Muscle of back (tissue), 11 donors: Measurements from ENCODE around the gene ACAA1. TPM values are rescaled to one million over a fixed set of nuclear protein-coding genes. Genes with fewer than 3 reads are reported as not detected.
"Not testable (repeated sequence)": the region's sequence is repeated elsewhere in the genome, so short reads cannot be mapped to it uniquely, and the experiment has no call there.

ENCODE experiments used
- DNase-seq, 3 donors: peaks; one replicate each; pipeline versions ENCODE4 v3.0.0 to v3.0.0-alpha.2; 2013
- polyA plus RNA-seq, 10 donors: library from polyadenylated mRNA; unstranded; fragments of 120-200 nt; gene quantifications; one replicate each; pipeline ENCODE4 v1.2.1, GENCODE V29; 2013; ENCODE audit not compliant: insufficient read length in 10 of 10

The ACAA1 gene
- polyA plus RNA-seq, 10 donors, result 27.6 to 37.4 (median 30.3) TPM

DNA sequence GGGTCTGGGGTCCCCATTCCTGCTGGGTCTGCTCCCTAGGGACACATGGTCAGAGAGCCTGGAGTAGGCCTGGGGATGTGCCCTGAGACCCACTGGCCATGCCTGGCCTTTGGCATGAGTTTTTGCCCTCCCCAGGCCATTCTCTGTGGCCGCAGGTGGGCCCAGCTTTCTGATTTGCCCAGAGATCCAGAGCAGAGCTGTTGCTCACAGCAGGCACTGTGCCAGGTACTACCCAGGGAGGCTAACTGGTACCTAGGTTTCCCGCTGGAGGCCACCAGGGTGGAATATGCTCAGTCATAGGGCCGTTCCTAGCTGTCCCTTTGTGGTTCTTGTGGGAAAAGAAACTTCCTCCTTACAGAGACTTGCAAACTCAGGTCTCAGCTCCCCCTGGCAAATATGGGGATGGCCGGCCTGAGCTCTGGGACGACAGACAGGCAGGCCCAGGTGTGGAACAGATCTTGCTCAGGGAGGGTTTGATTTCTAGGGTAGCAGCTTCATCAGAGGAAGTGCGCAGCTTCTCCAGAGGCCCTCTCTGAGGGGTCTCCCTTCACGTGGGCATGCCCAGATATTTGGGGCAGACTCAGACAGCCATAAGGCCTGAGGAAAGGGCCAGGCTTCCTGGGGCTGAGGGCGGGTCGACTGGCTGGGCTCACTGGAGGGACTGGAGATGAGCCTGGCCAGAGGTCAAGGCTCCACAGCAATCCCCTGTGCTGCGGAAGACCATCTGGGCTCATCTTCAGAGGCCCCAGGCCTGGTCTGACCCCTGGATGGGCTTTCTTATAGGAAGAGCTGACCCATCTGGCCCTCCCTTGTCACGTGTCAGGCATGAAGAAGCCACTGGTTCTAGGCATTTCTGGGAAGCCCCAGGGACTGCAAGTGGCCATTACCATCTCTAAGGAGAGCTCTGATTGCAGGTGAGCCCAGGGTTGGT, 28.0 kb downstream of the ACAA1 start:
- no peak for DNase-seq

DNA sequence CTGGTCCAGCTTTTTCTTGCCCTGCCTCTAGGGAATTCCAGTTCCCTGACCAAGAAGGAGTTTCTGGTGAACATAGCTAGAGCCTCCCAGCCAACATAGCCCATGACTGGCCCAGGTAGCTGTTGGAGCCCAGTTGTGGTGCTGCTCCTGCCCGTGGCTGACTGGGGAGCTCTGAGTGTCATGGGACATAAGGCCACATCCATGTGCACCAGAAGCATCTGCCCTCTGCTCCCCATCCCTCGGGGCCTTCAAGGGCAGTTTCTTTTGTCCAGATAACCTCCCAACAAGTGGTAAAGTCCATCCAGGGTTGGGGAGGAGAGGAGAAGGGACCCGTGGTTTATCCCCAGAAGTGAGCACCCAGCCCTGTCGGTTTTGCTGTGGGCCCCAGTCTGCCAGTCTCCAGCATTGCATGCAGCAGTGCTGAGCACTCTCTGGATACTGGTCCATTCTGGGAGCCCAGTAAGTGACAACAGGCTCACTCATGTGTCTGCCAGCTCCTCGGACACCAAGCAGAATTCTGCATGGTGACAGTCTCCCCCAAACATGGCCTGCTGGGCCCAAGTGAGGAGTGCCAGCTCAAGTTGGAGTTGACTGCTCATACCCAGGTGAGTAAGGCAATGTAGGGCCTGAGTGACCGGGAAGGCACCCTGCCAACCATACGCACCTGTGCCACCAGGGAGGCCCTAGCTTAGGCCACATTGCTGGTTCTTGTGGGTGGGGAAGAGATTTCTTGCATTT, 28.8 kb downstream of the ACAA1 start:
- no peak for DNase-seq

DNA sequence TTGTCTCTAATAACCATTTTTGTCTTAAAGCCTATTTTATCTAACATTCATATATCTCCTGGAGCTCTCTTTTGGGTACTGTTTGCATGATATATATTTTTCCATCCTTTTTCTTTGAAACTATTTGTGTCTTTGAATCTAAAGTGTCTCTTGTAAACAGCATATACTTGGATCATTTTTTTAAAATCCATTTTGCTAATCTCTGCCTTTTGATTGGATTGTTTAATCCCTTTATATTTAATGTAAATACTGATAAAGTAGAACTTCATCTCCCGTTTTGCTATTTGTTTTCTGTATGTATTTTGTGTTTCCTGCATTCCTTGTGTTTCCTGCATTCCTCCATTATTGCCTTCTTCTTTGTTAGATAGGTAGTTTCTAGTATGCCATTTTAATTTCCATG, 31.4 kb downstream of the ACAA1 start:
- DNase-seq, result no peak

DNA sequence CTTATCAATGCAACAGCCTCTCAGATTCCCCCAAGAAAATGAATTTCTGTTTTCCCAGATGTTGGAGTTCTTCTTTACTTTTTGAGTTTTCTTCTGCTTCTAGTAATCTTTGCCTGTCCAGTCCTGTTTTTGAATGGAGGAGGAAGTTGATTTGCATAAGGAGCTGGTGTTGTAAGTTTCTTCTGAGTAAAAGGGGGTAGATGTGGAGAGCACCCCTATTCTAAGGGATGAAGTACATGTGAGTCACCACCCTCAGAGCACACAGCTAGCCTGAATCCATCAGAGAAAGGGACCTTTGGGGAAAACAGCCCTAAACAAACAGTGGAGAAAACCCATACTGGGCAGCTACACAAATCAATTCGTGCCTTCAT, 34.5 kb downstream of the ACAA1 start:
- no peak for DNase-seq

DNA sequence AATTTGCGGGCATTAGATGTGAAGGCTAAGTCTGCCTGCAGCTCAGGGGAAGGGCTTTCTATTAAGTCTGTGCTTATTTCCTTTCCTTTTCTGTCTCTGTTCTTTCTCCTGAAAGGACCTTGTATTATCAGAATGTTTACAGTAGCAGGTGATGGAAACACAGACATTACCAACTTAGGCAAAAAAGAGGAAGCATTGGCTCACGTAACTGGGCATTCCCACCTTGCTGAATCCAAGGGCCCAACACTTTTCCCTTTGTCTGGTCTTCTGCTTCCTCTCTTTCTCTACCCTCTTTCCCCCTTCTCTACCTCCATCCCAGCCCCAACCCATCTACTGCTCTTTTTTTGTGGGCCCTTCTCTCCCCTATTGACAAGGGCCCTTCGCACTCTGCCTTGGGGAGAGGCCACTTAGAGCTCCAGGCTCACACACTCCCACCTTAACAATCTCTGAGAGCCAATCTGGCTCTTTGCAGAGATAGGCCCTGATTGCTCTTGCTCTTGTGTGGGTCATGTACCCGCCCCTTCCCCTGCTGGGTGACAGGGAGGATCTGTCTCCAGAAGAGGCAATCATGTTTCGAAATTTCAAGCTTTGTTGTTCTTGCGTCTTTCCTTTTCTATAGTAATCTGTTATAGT, 35.0 kb downstream of the ACAA1 start:
- DNase-seq, result no peak

DNA sequence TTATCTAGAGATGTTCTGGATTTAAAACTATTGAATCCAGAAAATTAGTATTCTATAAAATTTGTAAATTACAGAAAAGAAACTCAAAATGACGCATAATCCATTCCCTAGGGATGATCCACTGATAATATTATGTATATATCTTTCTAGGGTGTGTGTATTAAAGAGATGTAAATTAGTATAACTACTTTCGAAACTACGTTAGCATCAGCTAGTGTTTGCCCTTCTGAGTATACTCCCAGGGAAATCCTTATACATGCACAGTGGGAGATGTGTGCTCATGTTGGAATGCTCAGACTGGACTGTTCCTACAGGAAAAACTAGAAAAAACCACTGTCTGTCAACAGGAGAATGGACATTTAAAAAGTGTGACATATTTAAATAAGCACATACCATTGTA, 36.4 kb downstream of the ACAA1 start:
- DNase-seq, result no peak

DNA sequence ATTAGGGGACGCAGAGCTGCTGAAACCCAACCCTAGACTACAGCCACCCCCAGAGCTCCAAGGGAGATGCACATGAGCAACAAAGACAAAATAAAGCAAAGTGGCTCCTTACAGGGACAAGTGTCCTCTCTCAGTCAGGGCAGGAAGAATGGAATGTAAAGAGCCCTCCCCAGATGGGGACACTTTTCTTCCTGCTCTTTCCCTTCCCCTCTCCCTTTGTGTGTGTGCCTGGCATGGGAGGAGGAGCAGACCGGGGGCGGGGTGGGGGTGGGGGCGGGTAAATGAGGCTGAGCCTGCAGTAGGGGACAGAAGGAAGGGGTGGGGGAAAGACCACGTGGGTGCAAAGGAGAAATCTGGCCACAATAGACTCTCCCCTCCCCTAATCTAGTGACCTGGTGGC, 37.4 kb downstream of the ACAA1 start:
- no peak for DNase-seq

DNA sequence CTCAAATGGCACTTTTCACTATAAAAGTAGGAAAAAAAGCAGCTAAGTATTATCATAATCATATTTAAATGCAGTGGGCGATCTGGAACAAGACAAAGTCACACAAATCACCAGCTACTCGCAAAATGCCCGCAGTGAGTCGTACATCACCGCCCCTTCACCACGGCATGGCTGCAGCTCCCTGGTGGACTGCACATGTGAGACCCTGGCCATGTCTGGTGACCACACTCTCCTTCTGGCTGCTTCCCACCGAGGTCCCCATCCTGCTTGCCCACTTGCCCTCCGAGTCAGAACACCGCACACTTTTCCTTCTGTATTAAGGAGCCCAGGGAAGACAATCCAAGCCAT, 38.6 kb downstream of the ACAA1 start:
- DNase-seq, result no peak

DNA sequence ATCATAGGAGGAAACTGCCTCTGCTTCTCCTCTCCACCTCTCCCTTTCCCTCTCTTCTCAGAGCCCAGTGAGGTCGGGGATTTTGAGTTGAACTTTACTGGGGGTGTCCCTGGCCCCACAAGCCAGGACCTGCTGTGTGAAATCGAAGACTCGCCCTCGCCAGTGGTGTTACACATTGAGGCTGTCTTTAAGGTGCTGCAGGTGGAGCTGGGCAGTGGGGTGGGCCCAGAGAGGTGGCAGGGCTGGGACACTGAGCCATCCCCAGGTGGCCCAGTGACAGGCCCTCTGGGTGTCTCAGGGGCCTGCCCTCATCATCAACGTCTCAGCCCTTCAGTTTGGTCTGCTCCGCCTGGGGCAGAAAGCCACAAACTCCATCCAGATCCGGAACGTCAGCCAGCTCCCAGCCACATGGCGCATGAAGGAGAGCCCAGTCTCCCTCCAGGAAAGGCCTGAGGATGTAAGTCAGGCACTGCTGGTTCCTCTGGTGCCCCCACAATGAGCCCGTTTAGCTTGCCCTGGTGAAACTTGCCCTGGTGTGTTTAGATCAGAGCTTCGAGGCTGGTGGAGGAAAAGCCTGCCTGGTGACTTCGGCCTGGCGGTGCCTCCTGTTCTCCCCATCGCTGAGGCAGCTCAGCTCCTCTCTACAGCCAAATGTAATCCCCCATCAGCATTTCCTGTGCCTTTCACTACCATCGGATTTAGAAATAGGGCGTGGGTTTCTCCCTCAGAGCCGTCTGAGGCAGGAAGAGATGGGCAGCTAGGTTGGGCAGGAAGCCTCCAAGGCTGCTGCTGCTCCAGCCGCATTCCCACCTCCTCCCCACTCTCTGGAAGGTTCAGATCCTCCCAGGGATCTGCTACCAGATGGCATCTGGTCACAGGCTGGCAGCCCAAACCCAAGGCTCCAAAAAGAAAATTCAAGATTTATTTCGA, 39.2 kb downstream of the ACAA1 start:
- DNase-seq, result no peak

DNA sequence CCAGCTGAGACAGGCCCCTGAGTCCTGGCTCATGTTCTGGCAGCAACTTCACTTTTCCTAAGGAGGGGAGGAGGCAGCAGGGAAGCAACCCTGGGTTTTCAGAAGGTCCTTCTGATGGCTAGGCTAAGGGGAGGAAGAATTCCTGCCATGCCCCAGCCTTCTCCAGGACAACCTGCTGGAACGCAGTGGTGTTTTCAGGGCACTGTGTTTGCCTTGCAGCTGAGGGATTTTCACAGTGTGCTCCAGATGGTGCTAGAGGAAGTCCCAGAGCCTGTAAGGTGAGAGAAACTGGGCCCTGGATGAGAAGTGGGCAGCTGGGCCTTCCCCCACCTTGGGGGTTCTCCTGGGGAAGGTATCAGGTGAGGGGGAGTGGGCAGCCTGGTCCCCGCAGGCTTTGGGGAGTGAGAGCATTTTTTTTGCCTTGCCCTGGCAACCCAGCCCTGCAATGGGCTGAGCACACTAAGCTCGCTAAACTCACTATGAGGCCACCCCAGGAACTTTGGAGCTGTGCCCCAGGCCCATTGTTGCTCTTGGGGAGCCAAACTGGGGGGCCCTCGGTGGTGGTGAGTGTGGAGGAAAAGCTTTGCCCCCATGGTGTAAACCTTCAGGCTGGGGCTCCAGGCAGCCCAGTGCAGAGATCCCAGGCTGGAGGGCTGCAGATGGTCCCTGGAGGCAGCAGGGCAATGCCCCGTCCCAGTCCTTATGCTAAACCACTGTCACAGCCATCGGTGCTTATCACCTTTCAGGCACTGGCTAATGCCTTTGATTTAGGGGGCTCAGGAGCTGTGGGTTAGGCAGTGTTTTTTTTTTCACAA, 41.1 kb downstream of the ACAA1 start:
- DNase-seq, result no peak

DNA sequence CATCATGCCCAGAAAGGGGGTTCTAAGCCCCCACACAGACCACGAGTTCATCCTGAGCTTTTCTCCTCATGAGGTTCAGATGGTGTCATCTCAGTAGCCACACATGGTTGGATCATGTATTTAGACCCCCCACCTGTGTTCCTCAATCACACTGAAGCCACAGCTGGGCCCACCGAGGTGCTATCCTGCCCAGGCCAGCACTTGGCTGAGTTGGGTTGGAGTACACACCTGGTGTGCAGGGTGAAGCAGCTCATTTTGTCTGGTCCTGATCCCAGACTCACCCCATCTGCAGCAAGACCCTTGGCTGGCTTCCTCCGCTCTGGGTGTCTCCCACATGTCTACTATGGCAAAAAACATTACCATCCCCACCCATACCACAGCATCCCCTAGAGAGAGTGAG, 41.9 kb downstream of the ACAA1 start:
- no peak for DNase-seq

DNA sequence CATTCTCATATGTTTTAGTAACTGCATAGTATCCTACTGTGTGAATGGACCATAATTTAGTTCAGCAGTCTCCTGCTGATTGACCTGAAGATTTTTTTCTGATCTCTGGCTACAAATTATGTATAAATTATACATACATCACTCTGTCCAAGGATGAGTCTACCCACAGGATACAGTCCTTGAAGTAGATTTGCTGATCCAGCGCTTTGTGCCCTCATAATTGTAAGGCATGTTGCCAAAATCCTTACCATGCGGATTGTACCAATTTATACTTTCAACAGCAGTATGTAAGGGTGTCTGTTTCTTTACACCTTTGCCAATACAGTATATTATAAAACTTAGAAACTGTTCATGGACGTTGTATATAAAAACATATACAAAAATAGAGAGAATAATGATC, 46.5 kb downstream of the ACAA1 start:
- DNase-seq, result no peak

DNA sequence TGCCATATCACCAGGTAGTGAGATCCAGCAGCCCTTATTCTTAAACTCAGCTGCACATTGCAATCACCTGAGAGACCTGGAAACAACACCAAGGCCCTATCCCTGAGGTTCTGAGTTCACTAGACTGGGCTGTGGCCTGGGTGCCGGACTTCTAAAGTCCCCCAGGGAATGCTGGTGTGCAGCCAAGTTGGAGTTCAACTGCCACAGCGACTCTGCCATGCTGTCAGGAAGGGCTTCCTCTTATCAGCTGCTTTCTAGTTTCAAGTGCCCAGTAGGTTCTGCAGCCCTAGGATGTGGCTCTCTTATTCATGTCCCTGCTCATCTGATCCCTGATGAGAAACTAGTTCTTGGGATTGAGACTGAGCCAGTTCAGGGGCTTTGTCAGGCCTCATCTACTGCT, 47.8 kb downstream of the ACAA1 start:
- no peak for DNase-seq

DNA sequence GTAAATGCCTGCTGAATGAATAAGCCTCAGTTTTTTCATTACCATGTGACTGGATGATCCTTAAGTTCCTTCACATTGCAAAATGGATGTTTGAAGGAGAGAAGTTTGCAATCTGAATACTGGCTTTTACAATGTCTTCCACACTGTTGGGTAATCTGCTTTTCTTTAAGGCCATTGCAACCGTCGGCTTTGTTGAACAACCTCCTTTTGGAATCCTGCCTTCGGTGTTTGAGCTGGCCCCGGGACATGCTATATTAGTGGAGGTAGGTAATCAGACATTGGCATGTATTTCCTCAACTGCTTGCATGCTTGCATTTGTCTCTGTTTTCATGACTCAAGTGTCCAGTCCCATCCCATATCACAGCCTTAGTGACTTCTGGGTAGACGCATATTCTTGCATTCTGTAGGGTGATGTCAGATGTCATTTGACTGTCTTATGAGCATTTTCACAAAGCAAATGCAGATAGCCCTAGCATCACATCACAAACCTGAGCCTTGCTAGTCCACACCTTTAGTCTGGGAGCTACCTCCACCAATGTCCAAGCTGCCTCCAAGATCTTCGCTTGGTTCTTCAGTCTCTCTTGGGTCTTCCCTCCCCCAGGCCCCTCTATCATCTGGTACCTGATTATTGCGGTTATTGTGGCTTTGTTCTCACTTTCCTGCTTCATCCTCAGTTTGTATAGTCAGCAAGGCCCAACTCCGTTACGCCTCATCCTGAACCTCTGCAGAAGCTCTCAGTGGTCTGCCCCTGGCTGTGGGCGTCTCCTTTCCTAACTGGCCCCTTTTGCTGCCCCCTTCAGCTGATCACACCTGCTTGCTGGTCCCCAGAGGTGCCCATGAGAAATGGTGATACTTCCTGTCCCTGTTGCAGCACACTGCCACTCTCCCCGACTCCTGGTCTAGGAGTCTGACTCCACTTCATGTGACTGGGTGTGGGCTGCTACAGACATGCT, 48.5 kb downstream of the ACAA1 start:
- DNase-seq, result no peak

DNA sequence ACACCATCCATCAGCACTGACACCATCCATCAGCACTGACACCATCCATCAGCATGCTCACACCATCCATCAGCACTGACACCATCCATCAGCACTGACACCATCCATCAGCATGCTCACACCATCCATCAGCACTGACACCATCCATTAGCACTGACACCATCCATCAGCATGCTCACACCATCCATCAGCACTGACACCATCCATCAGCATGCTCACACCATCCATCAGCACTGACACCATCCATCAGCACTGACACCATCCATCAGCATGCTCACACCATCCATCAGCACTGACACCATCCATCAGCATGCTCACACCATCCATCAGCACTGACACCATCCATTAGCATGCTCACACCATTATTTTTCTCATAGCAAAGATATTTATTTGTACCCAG, 49.6 kb downstream of the ACAA1 start:
- not testable (repeated sequence) for DNase-seq

DNA sequence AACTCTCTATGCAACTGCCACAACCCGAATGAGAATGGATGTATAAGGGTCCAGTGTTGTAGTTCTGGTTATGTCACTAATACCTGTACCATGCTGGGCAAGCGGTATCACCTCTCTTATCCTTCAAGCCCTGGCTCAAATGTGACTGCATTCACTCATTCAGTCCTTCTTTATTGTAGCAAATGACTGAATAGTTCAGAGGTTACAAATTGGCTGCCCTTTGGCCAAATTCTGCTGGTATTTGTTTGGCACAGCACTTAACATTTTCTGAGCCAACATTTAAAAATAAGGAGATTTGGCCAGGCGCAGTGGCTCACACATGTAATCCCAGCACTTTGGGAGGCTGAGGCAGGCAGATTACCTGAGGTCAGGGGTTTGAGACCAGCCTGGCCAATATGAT, 50.4 kb downstream of the ACAA1 start:
- no peak for DNase-seq

DNA sequence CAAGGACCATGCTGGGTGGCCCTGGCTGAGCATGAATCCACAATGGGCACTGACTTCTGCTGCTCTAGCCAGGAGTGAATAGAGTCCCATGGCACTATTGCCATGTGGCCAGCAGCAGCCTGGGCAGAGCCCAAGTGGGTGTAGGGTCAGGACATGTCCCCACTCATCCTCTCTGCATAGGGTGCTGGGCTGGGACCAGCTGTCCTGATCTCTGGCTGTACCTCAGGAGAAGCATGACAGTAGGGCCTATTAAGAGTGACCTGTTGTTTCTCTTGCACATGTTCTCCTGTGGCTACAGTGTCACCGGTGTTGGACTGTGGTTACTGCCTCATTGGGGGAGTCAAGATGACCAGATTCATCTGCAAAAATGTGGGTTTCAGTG, 51.0 kb downstream of the ACAA1 start:
- no peak for DNase-seq

DNA sequence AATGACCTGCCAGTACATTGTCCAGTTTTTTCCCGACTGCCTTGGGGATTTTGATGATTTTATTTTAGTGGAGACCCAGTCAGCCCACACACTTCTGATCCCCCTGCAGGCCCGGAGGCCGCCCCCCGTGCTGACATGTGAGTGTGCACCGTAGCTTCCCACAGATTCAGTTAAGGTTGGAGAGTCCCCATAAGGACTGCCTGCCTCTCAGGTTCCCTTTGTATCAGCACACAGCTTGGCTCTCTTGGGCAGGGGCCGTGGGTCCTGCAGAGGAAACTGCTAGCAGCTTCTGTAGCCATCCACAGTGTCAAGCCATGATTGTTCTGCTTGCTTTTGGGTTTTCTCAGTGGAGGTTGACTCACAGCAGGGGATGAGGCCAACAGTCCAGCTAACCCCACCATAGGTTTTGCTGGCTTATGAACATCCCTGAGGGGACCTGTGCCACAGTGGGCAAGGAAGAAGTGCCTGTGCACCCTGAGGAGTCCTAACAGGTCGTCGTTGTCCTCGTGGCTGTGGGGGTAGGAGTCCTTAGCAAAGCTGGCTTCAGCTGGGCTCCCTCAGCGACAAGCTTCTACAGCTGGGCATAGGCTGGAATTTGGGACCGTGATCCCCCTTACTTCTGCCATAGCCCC, 51.5 kb downstream of the ACAA1 start:
- DNase-seq, result no peak
